Transverse colon (tissue), 4 donors: ENCODE measurements around the gene CNTN5. TPM values are rescaled to one million over a fixed set of nuclear protein-coding genes. Genes with fewer than 3 reads are reported as not detected.

Experiments
- DNase-seq: peaks from one replicate; pipeline ENCODE4 v3.0.0-alpha.2; 2019
- H3K27ac ChIP-seq, 4 donors: fragments of 200-600 bp; sonication (generic); 2 replicates each; pipeline ENCODE4 v1.5.1; 2016 to 2018; ENCODE audit warnings: inconsistent platforms in 4 of 4
- H3K27me3 ChIP-seq: fragments of 200-600 bp; sonication (generic); 2 replicates; pipeline ENCODE4 v1.5.1; 2017; ENCODE audit warnings: inconsistent platforms
- H3K36me3 ChIP-seq, 4 donors: fragments of 200-600 bp; sonication (generic); 2 replicates each; pipeline ENCODE4 v1.5.1; 2017 to 2019; ENCODE audit warnings: inconsistent platforms in 4 of 4
- H3K4me1 ChIP-seq, 4 donors: fragments of 200-600 bp; sonication (generic); 2 replicates each; pipeline ENCODE4 v1.5.1; 2017 to 2020; ENCODE audit warnings: inconsistent platforms in 4 of 4
- H3K4me3 ChIP-seq, 4 donors: fragments of 200-600 bp; sonication (generic); 1 replicate in 1 of 4; 2 replicates in 3 of 4; pipeline versions ENCODE4 v1.5.1 to v1.6.1; 2017 to 2019; ENCODE audit warnings: inconsistent platforms in 4 of 4
- H3K9me3 ChIP-seq, 2 donors: fragments of 200-600 bp; sonication (generic); 2 replicates each; pipeline ENCODE4 v1.5.1; 2017 to 2019; ENCODE audit warnings: inconsistent platforms in 2 of 2
- CTCF ChIP-seq, 5 experiments: fragments of 200-600 bp in 3 of 5; fragments of 450-650 bp in 2 of 5; sonication (generic) in 3 of 5; IDR thresholded peaks; 1 replicate in 2 of 5; 2 replicates in 3 of 5; pipeline ENCODE4 v1.5.1; 2016 to 2017; ENCODE audit warnings: antibody characterized with exemption in 5 of 5, inconsistent platforms in 3 of 5, mild to moderate bottlenecking in 2 of 5, moderate library complexity in 1 of 5
- EP300 ChIP-seq: sonication (generic); formaldehyde crosslinking; IDR thresholded peaks from one replicate; pipeline ENCODE4 v1.6.1; 2017; ENCODE audit warnings: antibody characterized with exemption, low read depth
- POLR2A ChIP-seq: fragments of 450-650 bp; IDR thresholded peaks from one replicate; pipeline ENCODE4 v1.6.1; 2016; ENCODE audit warnings: antibody characterized with exemption, mild to moderate bottlenecking, moderate library complexity
- POLR2AphosphoS5 ChIP-seq, 3 donors: sonication (generic); formaldehyde crosslinking; IDR thresholded peaks; one replicate each; pipeline ENCODE4 v1.6.1; 2016; ENCODE audit warnings: antibody characterized with exemption in 3 of 3
- WGBS, 2 donors: methylation state at CpG; one replicate each; pipeline ENCODE4 v1.1.5; 2018; ENCODE audit warnings: low coverage in 1 of 2; 5-methylcytosine and 5-hydroxymethylcytosine counted together
- in situ Hi-C, 4 donors: fragments of 200-750 bp; cut with MboI; loops; one replicate each; pipeline versions ENCODE4 v1.15.0 to v1.15.1; 2017; ENCODE audit warnings: low sequenced_read_pairs in 3 of 4, low pct_ligation_motif_present in 1 of 4, low pct_unique_long_range_greater_than_20kb in 1 of 4
- intact Hi-C: fragments of 100-400 bp; cut with DNase I; formaldehyde crosslinking; loops from one replicate; pipeline ENCODE4 v1.15.1; 2023; ENCODE audit warnings: low total_unique reads
- total RNA-seq, 4 donors: library from RNA; depleted of rRNA; stranded (reverse); fragments of >200 nt; gene quantifications; one replicate each; pipeline ENCODE4 v1.1.0, GENCODE V29; 2016

CNTN5 gene
- total RNA-seq, 4 donors from 2014 or later = 0.14 TPM; not detected in 3

- in situ Hi-C loops (no loop called here), intact Hi-C loops (no loop called here)
- H3K27me3 ChIP-seq = no peaks in the 10 kb centered on the region
- no peaks in the 10 kb centered on the region for H3K4me1 ChIP-seq
- H3K4me3 ChIP-seq = no peak overlapping the region
- TF ChIP-seq EP300 (no peak), POLR2AphosphoS5 (IDR thresholded peaks at IDR 0.05) (no peak), CTCF (IDR thresholded peaks at IDR 0.05) (no peak), POLR2A (no peak)
- no peaks in the 10 kb centered on the region for H3K36me3 ChIP-seq
- no peak overlapping the region for H3K27ac ChIP-seq
- peaks cover 0 to 5% of the 10 kb centered on the region in 2 donors for H3K9me3 ChIP-seq
- DNase-seq = no peak
- WGBS, 2 donors = 93 to 100% methylated on average over 1 of the region's 1 CpG
Observed at GRCh38 chr11:99256614-99257013, 235.9 kb downstream of the CNTN5 start.

- Histone ChIP-seq H3K27ac (no peak overlapping the region), H3K4me3 (no peak overlapping the region), H3K9me3 (peaks cover 0 to 5% of the 10 kb centered on the region in 2 donors), H3K4me1 (no peaks in the 10 kb centered on the region), H3K27me3 (no peaks in the 10 kb centered on the region), H3K36me3 (no peaks in the 10 kb centered on the region)
- TF ChIP-seq CTCF (IDR thresholded peaks at IDR 0.05) (no peak), POLR2AphosphoS5 (IDR thresholded peaks at IDR 0.05) (no peak), POLR2A (no peak), EP300 (no peak)
- 0 to 3% methylated on average over 1 of the region's 1 CpG for WGBS, 2 donors
- in situ Hi-C loops (no loop called here), intact Hi-C loops (no loop called here)
- no peak for DNase-seq
Observed at GRCh38 chr11:99257131-99257530, 236.4 kb downstream of the CNTN5 start.

- DNase-seq = no peak
- WGBS, 2 donors = 50 to 72% methylated on average over 1 of the region's 1 CpG
- Histone ChIP-seq H3K36me3 (no peaks in the 10 kb centered on the region), H3K4me1 (no peaks in the 10 kb centered on the region), H3K27ac (no peak overlapping the region), H3K4me3 (no peak overlapping the region), H3K9me3 (no peaks in the 10 kb centered on the region), H3K27me3 (no peaks in the 10 kb centered on the region)
- TF ChIP-seq EP300 = no peak
- no peak for TF ChIP-seq POLR2A
- no peak for TF ChIP-seq POLR2AphosphoS5 (IDR thresholded peaks at IDR 0.05)
- no peak for TF ChIP-seq CTCF (IDR thresholded peaks at IDR 0.05)
- in situ Hi-C loops (no loop called here), intact Hi-C loops (no loop called here)
Observed at GRCh38 chr11:99260696-99261095, 239.9 kb downstream of the CNTN5 start.

GRCh38 chr11:99268886-99269285 is 248.1 kb downstream of the CNTN5 start:
- no peak overlapping the region for H3K4me3 ChIP-seq
- no peaks in the 10 kb centered on the region for H3K27me3 ChIP-seq
- DNase-seq = no peak
- no peak for TF ChIP-seq POLR2AphosphoS5 (IDR thresholded peaks at IDR 0.05)
- no peak for TF ChIP-seq POLR2A
- no peak for TF ChIP-seq CTCF (IDR thresholded peaks at IDR 0.05)
- no peak for TF ChIP-seq EP300
- in situ Hi-C loops = no loop called here
- whole genome bisulfite sequencing, 2 donors = 38 to 44% methylated on average over 3 of the region's 3 CpGs
- intact Hi-C loops = no loop called here
- H3K9me3 ChIP-seq = no peaks in the 10 kb centered on the region
- H3K27ac ChIP-seq = no peak overlapping the region
- no peaks in the 10 kb centered on the region for H3K4me1 ChIP-seq
- no peaks in the 10 kb centered on the region for H3K36me3 ChIP-seq
